ENCODE measurements around the gene PMAIP1. TPM values are rescaled to one million over a fixed set of nuclear protein-coding genes. Genes with fewer than 3 reads are reported as not detected.
"Not testable (repeated sequence)": the region's sequence is repeated elsewhere in the genome, so short reads cannot be mapped to it uniquely, and the experiment has no call there.

The PMAIP1 gene
- total RNA-seq, 1 experiment from 2014 or later, result 10.4 TPM

DNA sequence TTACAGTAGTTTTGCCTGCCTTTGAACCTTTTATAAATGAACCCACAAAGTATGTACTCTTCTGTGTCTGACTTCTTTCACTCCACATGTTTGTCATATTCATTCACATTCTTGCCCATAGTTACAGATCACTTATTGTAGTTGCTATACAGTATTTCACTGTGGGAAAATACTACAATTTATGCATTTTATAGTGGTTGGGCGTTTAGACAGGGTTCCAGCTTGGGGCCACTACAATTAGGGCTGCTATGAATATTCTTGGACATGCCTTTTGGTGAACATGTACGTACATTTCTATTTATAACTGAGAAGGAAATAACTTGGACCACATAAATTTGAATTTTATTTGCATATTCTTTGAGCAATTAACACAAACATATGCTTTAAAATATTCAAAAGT is 15.4 kb upstream of the PMAIP1 start:
- no peak for DNase-seq (ENCODE audit: low spot score)

DNA sequence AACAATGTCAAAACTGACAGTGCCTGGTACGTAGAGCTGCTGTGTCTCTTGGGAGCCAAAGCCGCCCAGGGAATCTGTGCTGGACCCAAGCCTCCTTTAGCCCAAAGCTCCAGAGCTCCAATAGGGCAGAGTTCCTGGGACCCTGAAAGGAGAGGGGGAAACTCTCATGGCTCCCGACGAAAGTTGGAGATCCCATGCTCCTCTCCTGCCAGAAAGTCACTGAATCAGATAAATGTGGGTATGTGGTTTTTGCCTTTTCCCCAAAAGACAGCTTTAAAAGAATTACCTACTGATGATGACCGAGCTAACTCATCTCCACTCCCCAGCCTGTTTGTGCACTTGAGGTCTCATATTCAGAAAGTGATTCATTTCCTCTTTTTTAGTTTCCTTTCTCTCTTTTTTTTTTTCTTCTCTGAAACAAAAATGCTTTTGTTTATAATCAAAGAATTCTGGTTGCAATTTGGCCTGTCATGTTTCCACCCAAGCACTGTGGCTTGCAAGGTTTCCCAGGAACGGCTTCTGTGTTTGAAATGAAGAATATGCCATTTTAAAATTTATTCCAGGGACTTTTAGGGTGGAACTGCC is 14.1 kb upstream of the PMAIP1 start:
- no peak for DNase-seq (ENCODE audit: low spot score)

DNA sequence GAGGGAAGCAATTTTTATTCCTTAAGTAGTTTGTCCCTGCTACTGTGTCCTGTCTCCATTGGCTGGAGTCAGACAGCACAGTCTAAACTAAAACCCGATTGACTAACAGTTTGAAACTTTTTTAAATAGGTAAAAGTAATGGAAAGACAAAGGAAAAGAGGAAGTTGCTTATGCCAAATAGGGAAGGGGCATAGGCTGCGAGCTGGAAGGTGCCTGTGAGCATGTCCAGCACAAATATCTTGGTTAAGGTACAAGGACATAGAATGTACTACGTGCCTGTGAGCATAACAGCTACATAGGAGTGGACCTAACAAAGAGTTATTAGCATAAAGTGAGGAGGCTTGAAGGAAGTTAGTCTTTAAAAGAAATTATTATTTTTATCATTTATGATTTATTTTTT is 13.4 kb upstream of the PMAIP1 start:
- DNase-seq (ENCODE audit: low spot score), result not testable (repeated sequence)

DNA sequence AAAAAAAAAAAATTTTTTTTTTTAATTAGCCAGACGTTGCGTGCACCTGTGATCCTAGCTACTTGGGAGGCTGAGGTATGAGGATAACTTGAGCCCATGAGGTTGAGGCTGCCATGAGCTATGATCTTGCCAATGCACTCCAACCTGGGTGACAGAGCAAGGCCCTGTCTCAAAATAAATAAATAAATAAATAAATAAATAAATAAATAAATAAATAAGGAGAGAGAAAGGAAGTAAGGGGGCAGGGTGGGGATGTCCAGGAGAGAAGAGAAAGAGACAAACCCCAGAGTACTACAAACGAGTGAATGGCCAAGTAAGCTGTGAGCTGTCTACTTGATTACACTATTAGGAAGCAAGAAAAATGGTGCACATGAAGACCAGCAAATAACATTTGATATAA is 7.7 kb upstream of the PMAIP1 start:
- no peak for DNase-seq (ENCODE audit: low spot score)

DNA sequence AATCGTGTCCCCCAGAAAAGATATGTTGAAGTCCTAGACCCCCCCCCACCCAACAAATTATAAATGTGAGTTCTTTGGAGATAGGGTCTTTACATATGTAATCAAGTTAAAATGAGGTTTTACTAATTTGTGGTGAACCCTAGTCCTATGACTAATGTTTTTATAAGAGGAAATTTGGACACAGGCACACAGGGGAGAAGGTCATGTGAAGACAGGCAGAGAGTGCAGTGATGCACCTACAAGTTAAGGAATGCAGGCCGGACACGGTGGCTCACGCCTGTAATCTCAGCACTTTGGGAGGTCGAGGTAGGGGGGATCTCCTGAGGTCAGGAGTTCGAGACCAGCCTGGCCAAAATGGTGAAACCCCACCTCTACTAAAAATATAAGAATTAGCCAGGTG is 5.8 kb upstream of the PMAIP1 start:
- DNase-seq (ENCODE audit: low spot score), result no peak

DNA sequence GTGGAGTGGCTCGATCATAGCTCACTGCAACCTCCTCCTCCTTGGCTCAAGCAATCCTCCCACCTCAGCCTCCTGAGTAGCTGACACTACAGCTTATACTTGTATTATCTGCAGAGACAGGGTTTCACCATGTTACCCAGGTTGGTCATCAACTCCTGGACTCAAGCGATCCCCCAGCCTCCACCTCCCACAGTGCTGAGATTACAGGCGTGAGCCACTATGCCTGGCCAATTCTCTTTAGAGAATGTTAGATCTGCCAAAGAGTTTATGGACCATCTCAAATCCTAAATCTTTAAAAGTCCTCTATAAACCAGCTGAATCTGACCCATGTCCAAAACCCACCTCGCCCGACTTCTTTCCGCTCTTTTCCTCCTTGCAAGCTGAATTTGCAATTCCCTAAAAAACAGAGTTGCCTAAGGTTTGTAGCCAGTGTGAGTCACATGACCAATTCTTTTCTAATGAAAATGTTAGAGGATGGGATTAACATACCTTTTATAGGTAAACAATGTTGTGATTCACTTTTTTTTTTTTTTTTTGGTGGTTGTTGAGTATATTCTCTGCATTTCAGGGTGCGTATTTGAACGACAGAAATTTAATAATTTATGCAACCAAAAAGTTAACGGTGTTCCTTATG is 2.4 kb upstream of the PMAIP1 start:
- DNase-seq (ENCODE audit: low spot score), result no peak

DNA sequence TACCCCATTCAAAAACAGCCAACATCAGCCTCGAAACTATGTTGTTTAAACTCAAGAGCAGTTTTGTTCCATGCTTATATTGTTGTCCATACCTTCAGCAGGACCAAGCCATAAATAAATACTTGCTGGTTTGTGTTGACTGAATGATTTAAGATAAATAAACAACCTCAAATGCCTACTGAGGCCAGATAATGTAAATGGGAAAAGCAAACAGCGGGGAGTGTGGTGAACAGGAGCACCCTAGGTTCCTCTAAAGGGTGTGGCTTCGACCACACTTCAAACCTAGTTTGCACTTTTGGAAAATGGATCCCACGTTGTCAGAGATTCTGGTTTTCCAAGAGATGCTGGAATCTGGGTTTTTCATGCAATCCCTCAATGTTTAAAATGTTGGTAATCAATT is 1.7 kb upstream of the PMAIP1 start:
- DNase-seq (ENCODE audit: low spot score), result no peak

DNA sequence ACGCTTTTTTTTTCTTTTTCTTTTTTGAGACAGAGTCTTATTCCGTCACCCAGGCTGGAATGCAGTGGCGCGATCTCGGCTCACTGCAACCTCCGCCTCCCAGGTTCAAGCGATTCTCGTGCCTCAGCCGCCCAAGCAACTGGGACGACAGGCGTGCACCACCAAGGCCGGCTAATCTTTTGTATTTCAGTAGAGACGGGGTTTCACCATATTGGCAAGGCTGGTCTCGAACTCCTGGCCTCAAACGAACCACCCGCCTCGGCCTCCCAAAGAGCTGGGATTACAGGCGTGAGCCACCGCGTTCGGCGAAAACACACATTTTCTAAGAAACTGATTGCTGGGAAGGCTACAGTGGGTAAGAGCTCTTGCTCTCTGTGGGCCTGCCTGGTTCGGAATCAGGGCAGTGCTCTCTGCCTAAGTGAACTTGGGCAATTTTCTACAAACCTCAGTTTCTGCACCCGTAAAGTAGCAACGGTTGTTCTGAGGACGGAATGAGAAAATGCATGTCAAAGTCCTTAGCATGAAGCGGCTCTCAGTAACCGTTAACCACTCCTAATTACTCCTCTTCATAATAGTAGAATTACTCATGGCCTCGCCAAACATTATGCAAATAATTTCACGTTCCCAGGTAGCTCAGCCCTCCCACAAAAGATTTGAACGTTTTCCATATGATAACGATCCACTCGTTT is 1.0 kb upstream of the PMAIP1 start:
- DNase-seq (ENCODE audit: low spot score), result no peak

DNA sequence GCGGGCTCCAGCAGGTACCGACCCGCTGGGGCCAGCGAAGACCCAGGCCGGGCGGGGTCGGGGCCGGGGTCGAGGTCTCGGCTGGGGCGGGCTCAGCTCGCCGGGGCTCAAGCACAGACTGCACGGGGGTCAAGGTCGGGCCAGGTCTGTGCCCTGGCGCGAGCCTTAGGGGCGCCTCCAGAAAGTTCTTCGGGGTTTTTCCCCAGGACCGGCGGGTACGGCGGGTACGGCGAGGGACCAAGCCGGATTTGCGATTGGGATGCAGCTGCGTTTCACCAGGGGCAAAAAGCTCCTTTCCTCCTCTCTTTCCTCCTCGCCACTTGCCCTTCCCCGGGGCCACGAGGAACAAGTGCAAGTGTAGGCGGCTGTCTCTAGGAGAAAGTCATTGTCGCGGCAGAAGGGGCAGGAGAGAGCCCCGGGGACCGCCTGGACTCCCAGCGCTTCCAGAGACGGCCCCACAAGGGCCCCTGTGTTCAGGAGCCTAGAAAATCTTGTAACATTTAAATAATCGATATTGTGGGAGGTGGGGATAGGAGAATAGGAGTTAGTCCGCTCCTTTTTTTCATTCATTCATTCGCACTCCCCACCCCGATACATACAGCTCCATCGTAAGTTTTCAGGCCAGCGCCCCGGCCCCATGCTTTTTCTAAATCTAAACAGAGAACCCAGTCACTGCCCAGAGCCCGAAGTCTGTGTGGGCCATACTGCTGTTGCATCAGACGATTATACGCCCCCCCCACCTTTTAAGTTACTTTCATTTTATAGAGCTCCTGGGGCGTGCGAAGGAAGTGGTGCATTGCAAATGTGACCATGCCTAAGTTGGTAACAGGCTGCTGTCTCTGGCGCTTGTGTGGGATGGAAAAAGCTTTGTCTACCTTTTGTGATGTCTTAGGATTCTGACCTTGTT is 679 bp downstream of the PMAIP1 start:
- peak; percentile 59 for DNase-seq (ENCODE audit: low spot score)

DNA sequence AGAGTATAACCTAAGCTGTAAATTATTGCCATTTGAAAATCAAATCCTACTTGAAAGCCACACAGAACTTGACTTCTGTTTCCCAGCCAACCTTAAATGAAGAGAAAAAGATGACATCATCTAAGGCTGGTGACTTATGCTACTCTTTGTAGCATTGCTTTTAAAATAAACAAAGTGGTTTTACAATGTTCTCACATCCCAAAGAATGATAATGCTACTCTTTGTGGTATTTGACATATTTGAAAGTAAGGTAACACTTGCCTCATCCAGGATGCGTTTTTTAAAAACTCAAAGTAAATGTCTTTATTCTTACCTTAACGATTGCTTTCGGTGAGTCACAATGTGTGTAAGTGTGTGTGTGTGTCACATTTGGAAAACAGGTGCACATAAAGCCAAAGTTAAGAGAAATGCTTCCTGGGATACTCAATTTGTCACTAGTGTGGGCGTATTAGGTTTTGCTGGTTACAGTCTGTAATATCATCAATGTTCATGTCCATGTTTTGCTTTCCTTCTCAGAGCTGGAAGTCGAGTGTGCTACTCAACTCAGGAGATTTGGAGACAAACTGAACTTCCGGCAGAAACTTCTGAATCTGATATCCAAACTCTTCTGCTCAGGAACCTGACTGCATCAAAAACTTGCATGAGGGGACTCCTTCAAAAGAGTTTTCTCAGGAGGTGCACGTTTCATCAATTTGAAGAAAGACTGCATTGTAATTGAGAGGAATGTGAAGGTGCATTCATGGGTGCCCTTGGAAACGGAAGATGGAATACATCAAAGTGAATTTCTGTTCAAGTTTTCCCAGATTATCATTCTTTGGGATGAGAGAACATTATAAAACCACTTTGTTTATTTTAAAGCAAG is 2.6 kb downstream of the PMAIP1 start:
- DNase-seq (ENCODE audit: low spot score), result no peak

DNA sequence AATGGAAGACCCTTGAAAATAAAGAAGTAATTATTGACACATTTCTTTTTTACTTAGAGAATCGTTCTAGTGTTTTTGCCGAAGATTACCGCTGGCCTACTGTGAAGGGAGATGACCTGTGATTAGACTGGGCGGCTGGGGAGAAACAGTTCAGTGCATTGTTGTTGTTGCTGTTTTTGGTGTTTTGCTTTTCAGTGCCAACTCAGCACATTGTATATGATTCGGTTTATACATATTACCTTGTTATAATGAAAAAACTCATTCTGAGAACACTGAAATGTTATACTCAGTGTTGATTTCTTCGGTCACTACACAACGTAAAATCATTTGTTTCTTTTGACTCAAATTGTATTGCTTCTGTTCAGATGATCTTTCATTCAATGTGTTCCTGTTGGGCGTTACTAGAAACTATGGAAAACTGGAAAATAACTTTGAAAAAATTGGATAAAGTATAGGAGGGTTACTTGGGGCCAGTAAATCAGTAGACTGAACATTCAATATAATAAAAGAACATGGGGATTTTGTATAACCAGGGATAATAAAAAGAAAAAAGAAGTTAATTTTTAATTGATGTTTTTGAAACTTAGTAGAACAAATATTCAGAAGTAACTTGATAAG is 3.3 kb downstream of the PMAIP1 start:
- DNase-seq (ENCODE audit: low spot score), result no peak

DNA sequence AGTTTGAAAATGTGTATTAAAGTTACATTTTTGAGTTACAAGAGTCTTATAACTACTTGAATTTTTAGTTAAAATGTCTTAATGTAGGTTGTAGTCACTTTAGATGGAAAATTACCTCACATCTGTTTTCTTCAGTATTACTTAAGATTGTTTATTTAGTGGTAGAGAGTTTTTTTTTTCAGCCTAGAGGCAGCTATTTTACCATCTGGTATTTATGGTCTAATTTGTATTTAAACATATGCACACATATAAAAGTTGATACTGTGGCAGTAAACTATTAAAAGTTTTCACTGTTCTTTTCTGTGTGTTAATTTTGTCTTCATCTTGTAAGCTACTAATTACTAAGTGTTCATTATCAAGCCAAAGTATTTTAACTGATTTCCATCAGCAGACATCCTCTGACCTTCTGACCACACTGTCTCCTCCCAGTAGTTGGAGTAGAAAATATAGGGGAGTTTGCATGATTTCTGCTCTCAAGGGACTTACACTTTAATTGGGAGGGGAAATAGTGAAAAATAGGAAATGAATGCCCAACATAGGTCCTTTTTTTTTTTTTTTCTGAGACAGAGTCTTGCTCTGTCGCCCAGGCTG is 4.3 kb downstream of the PMAIP1 start:
- no peak for DNase-seq (ENCODE audit: low spot score)

DNA sequence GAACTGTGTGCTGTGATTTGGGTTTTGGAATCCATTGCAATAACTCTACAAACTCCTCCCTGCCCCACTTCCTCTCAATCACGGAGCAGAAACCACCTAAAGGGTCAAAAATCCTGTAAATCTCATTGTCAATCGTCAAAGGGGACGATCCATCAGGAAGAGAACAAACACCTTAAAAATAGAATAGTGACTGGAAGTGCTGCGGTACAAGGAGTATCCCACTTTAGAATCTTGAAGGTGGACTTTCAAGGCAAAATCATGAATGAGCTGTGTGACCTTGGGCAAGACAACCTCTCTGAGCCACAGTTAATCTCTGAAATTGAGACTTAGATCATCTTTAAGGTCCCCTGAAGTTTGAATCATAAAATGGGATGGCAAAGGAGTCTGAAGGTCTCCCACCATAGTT is 5.9 kb downstream of the PMAIP1 start:
- no peak for DNase-seq (ENCODE audit: low spot score)

DNA sequence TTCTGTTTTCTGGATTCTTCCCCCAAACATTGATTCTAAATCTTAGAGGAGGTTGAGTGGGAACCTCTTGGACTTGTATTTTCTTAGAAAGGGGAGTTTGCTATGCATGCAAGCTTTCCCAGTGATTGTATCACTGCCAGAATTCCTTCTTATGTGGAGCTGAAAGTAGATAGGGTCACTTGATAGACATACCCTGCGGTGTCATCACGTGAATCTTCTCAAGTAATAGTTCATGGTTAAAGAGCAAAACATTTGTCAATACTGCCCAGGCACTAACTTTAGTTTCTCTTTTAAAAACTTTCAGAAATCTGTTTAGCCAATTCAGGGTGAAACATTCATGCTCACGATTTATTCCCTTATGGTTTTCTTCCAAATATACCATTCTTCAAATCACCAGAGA is 6.4 kb downstream of the PMAIP1 start:
- no peak for DNase-seq (ENCODE audit: low spot score)

DNA sequence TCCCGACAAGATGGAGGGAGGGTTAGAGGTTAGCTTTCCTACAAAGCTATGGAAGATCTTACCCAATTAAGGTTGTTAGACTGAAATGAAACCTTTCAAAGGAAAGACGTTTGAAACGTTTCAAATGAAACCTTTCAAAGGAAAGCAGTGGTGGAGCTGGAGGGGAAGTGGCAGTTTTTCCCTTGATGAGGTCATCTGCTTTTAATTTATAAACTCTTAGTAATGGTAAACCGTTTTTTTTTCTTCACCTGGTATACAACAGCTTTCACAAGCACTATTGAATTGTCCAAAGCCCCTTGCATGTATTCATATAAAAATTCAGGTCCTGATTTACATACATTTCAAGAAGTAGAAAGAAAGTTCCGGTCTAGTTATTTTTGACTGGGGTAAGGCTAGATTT is 7.4 kb downstream of the PMAIP1 start:
- DNase-seq (ENCODE audit: low spot score), result no peak

DNA sequence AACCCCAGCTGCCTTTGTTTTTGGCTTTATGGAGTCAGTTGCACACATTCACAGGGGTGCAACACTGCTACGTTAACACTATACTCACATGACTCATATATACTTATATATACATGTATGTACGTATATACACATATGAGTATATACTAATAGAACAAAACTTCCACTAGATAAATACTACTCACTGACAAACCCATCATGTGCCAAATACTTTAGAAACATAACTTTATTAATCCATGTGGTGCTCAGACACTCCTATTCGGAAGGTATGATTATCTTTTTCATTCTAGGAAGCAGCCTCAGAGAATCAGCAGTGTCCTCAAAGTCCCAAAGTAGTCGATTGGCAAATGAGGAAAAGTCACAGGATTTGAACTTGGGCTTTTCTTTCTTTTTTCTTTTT is 7.9 kb downstream of the PMAIP1 start:
- DNase-seq (ENCODE audit: low spot score), result no peak

DNA sequence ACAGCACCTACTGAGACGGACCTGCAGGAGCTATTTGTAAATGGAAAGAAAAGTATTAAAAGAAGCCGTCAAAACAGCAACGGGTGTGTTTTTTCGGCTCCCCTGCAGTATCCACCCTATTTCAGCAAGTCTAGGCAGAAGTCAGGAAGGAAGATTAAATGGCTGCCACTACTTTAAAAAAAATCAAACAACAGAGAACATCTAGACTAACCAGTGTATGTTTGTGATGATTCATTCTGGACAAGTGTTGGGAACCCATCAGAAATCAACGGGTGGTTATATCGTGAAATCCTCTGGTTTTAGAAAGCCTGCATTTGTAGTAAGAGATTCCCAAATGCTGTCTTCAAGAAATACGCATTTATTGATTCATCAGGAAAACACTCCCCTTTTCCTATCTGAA is 9.0 kb downstream of the PMAIP1 start:
- DNase-seq (ENCODE audit: low spot score), result no peak

DNA sequence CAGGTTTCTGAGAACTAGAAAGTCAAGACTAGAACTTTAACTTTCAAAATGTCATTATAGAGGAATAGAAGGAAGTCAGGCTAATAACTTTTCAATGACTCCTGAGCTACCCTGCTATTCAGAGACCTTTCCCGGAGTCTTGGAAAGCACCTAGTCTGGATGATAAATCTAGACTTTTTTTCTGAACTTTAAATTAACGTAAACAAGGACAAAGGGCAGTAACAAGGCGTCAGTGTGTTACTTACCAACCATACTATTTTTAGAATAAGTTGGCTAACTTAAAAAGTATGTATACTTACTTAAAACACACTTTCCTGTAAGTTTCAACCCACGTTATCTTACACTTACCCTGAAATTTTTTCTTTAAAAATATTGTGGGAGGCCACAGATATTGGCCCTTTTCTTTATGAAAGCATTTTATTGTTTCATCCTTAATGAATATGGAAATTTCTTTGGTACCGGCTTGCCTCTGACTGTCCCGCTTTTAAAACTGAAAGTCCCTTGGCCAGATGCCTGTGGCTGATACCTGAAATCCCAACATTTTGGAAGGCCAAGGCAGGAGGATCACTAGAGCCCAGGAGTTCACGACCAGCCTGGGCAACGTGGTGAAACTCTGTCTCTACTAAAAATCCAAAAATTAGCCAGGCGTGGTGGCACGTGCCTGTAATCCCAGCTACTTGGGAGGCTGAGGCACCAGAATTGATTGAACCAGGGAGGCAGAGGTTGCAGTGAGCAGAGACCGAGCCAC is 9.7 kb downstream of the PMAIP1 start:
- DNase-seq (ENCODE audit: low spot score), result no peak

DNA sequence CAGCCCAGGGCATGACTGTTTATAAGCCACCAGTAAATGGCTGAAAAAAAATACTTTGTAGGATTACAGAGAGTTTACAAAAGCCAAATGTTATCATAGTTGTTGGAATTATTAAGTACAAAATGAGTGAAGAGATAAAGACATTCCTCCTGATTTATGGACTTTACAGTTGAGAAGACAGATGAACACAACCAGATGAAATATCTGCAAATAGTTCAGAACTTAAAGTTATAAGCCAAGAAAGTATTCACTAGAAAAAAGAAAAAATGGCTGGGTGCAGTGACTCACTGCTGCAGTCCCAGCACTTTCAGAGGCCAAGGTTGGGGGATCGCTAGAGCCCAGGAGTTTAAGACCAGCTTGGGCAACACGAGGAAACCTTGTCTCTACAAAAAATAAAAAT is 11.2 kb downstream of the PMAIP1 start:
- DNase-seq (ENCODE audit: low spot score), result no peak

DNA sequence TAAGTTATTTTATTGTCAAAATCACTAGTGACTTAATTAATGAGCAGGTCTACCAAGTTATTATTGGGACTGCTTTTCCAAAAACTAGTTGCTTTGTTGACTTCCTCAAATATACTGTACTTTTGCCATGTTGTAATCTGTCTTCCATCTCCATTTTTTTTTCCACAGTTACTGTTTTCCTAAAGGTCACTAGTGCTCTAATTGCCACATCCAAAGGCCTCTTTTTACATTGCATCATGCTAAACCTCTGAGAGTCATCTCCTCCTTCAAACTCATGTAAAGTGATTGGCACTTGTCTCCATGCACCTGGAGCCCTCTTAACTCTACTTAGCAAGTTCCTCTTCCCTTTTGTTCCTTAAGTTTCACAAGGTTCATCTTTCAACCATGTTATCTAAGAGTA is 11.8 kb downstream of the PMAIP1 start:
- no peak for DNase-seq (ENCODE audit: low spot score)
